Neural cell (in vitro differentiated cells): ENCODE measurements around the gene ZNF692.

Source experiments
- EP300 ChIP-seq: fragments of 450-650 bp; conservative IDR thresholded peaks from 2 replicates; pipeline ENCODE4 v1.6.1; 2014; ENCODE audit warnings: antibody characterized with exemption, mild to moderate bottlenecking, moderate library complexity; ENCODE audit not compliant: poor library complexity, severe bottlenecking
- EZH2 ChIP-seq: fragments of 200-600, 300-800 bp; shearing (Covaris generic), sonication (generic); IDR thresholded peaks from 2 replicates; pipeline ENCODE4 v1.6.1; 2014; ENCODE audit warnings: antibody characterized with exemption, low read length, borderline replicate concordance, mild to moderate bottlenecking; ENCODE audit not compliant: insufficient read depth, poor library complexity, severe bottlenecking
- MXI1 ChIP-seq: fragments of 450-650 bp; conservative IDR thresholded peaks from 2 replicates; pipeline ENCODE4 v1.6.1; 2014; ENCODE audit warnings: antibody characterized with exemption, mild to moderate bottlenecking; ENCODE audit not compliant: poor library complexity, severe bottlenecking
- POLR2AphosphoS5 ChIP-seq: IDR thresholded peaks from 2 replicates; pipeline ENCODE4 v1.6.1; 2012
- RAD21 ChIP-seq: fragments of 450-650 bp; conservative IDR thresholded peaks from 2 replicates; pipeline ENCODE4 v1.6.1; 2014; ENCODE audit warnings: antibody characterized with exemption, mild to moderate bottlenecking, moderate library complexity
- TF ChIP-seq, protein P1 (sequence below): fragments of 450-650 bp; IDR thresholded peaks from 2 replicates; pipeline ENCODE4 v1.5.1; 2014; ENCODE audit warnings: antibody characterized with exemption, mild to moderate bottlenecking, moderate library complexity; ENCODE audit not compliant: poor library complexity, severe bottlenecking

DNA sequence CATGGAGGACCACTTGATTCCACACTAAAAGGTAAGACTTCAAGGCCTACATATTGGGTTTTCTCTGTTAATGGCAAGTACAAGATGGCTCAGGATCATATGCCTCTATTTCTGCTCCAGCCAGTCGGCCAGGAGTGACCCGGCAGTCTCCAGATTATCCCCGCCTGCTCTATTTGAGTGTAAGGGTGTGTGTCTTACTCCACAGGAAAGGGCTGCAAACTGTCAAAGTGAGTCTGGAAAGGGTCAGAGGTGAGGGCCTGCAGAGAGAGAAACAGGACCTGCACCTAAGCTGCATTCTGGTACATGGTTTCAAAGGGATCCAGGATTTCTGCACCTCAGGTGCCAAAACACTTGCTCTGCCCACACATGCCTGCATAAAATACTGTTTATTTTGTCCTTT lies 9.2 kb downstream of the ZNF692 start:
- TF ChIP-seq, protein P1, sequence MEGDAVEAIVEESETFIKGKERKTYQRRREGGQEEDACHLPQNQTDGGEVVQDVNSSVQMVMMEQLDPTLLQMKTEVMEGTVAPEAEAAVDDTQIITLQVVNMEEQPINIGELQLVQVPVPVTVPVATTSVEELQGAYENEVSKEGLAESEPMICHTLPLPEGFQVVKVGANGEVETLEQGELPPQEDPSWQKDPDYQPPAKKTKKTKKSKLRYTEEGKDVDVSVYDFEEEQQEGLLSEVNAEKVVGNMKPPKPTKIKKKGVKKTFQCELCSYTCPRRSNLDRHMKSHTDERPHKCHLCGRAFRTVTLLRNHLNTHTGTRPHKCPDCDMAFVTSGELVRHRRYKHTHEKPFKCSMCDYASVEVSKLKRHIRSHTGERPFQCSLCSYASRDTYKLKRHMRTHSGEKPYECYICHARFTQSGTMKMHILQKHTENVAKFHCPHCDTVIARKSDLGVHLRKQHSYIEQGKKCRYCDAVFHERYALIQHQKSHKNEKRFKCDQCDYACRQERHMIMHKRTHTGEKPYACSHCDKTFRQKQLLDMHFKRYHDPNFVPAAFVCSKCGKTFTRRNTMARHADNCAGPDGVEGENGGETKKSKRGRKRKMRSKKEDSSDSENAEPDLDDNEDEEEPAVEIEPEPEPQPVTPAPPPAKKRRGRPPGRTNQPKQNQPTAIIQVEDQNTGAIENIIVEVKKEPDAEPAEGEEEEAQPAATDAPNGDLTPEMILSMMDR: no peak
- no peak for TF ChIP-seq RAD21
- TF ChIP-seq EZH2: no peak
- no peak for TF ChIP-seq POLR2AphosphoS5
- TF ChIP-seq EP300: no peak
- TF ChIP-seq MXI1: no peak
